ENCODE results near the gene OR11H7. TPM values are rescaled to one million over a fixed set of nuclear protein-coding genes. Genes with fewer than 3 reads are reported as not detected.

OR11H7 gene
- total RNA-seq, result not detected in 2 replicates

GRCh38 chr14:20228681-20229080, at the start of gene OR11H7:
Gene OR11H7 (plus strand): TSS chr14:20228981.

GRCh38 chr14:20190596-20190995, 38.2 kb upstream of the OR11H7 start, which contains the start of gene OR11G2:
Gene OR11G2 (plus strand): TSS chr14:20190896. CDS start chr14:20197438, 6,542 bp downstream.

GRCh38 chr14:20223410-20223809, 5.4 kb upstream of the OR11H7 start, which contains the start of gene OR11H6:
Gene OR11H6 (plus strand): TSS chr14:20223710. CDS start chr14:20223710, 0 bp downstream.

Other genes with a start within 250 kb of the OR11H7 start
- not detected in 2 replicates for gene OR4Q2, start 226.8 kb upstream of the OR11H7 start, total RNA-seq
- gene OR4K14, start 209.7 kb upstream of the OR11H7 start, total RNA-seq, result not detected in 2 replicates
- not detected in 2 replicates for gene OR4K13, start 192.9 kb upstream of the OR11H7 start, total RNA-seq
- gene OR4L1, start 168.9 kb upstream of the OR11H7 start, total RNA-seq, result not detected in 2 replicates
- not detected in 2 replicates for gene OR4K17, start 118.2 kb upstream of the OR11H7 start, total RNA-seq
- not detected in 2 replicates for gene OR4N5, start 90.2 kb upstream of the OR11H7 start, total RNA-seq
- not detected in 2 replicates for gene OR11G2, start 38.1 kb upstream of the OR11H7 start, total RNA-seq
- gene OR11H6, start 5.3 kb upstream of the OR11H7 start, total RNA-seq, result not detected in 2 replicates
- gene OR11H4, start 10.3 kb downstream of the OR11H7 start, total RNA-seq, result not detected in 2 replicates
- 15.7 and 17.6 TPM in 2 replicates for gene TTC5, start 77.0 kb downstream of the OR11H7 start, total RNA-seq
- 40.1 and 40.6 TPM in 2 replicates for gene CCNB1IP1, start 104.3 kb downstream of the OR11H7 start, total RNA-seq
- 7.3 and 11.2 TPM in 2 replicates for gene PARP2, start 114.7 kb downstream of the OR11H7 start, total RNA-seq
- 25.0 and 27.2 TPM in 2 replicates for gene TEP1, start 184.5 kb downstream of the OR11H7 start, total RNA-seq
- gene KLHL33, start 207.2 kb downstream of the OR11H7 start, total RNA-seq, result 0.13 and 0.22 TPM in 2 replicates
- gene OSGEP, start 225.8 kb downstream of the OR11H7 start, total RNA-seq, result 39.3 and 45.1 TPM in 2 replicates
- gene APEX1, start 226.2 kb downstream of the OR11H7 start, total RNA-seq, result 58.0 and 73.2 TPM in 2 replicates
- gene PIP4P1, start 232.5 kb downstream of the OR11H7 start, total RNA-seq, result 19.9 and 21.6 TPM in 2 replicates
- 30.3 and 38.5 TPM in 2 replicates for gene PNP, start 240.4 kb downstream of the OR11H7 start, total RNA-seq

All from articular chondrocyte of knee joint (primary cell).